K562 (cell line): ENCODE data around the gene NARF. TPM values are rescaled to one million over a fixed set of nuclear protein-coding genes. Genes with fewer than 3 reads are reported as not detected.

Experiments used
- ADNP ChIP-seq: fragments of 200-800 bp; sonication (Bioruptor generic); IDR thresholded peaks from 2 replicates; pipeline ENCODE4 v1.6.1; 2016; ENCODE audit warnings: missing genetic modification characterization, missing compliant biosample characterization
- AFF1 ChIP-seq, 2 experiments: fragments of 450-650 bp; IDR thresholded peaks; 2 replicates each; pipeline ENCODE4 v1.6.1; 2018; ENCODE audit warnings: mild to moderate bottlenecking in 2 of 2, low read depth in 1 of 2; ENCODE audit not compliant: partially characterized antibody in 2 of 2
- NFYB ChIP-seq: IDR thresholded peaks from 2 replicates; pipeline ENCODE4 v1.6.1; 2011; ENCODE audit warnings: mild to moderate bottlenecking, moderate library complexity; ENCODE audit not compliant: insufficient read length; ENCODE audit errors: extremely low read depth
- ZBTB17 ChIP-seq: fragments of 450-650 bp; formaldehyde crosslinking; IDR thresholded peaks from 2 replicates; pipeline ENCODE4 v1.4.0; 2020; ENCODE audit warnings: mild to moderate bottlenecking
- ZNF639 ChIP-seq, 2 experiments: fragments of 200-800 bp in 1 of 2; sonication (Bioruptor generic) in 1 of 2; sonication (generic) in 1 of 2; formaldehyde crosslinking in 1 of 2; IDR thresholded peaks in 1 of 2; conservative IDR thresholded peaks in 1 of 2; 2 replicates each; pipeline versions ENCODE4 v1.5.0 to v1.6.1; 2016 to 2020; ENCODE audit warnings: missing compliant biosample characterization in 1 of 2, missing genetic modification characterization in 1 of 2, missing genetic modification reagents in 1 of 2
- polyA plus RNA-seq, 8 experiments: library from polyadenylated mRNA; depleted of rRNA in 4 of 8; stranded (reverse) in 5 of 8; unstranded in 3 of 8; fragments of >200 nt; fragmentation: Nextera tagmentation in 2 of 8; fragmentation: Illumina TruSeq in 1 of 8; extraction: Ambion mirVana in 2 of 8; extraction: Trizol in 1 of 8; gene quantifications; 2 replicates each; pipeline versions ENCODE4 v1.2.1 to v1.2.3, GENCODE V29; 2011 to 2014; ENCODE audit warnings: inconsistent platforms in 1 of 8, missing spikeins in 1 of 8
- total RNA-seq, 7 experiments: library from RNA; depleted of rRNA in 6 of 7; stranded (reverse); fragments of >200 nt in 6 of 7; fragmentation: Illumina TruSeq in 2 of 7; extraction: Trizol in 2 of 7; gene quantifications; 2 replicates each; pipeline versions ENCODE4 v1.2.1 to v1.2.3, GENCODE V29; 2011 to 2021; ENCODE audit warnings: low replicate concordance in 1 of 7

NARF gene
- total and polyA plus RNA-seq, 9 of the 15 experiments (the other 6 are each of a cell fraction or from before 2014, with no cell fraction given), result 60.4 to 423 (median 132) TPM

DNA sequence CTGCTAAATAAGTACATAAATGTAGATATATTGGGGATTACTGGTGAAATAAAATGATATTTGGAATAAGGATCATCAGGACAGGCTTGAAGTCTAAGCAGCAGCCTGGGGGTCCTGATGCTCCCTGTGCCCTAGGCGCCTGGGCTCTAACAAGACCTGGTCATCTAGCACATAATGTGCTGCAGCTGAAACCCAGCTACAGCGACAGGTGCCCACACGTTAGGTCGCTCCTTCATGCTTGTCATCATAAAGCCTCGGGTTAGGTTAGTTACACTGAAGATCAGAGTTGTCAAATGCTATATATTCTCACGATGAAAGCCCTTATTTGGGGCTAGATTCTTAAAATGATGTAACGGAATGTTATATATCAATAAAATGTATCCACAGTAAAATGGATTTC, 11.5 kb downstream of the NARF start (continued):
- TF ChIP-seq AFF1 (IDR thresholded peaks at IDR 0.05; ENCODE audit: low read depth in 1 of 2, partially characterized antibody in 2 of 2), result no peak
- no peak for TF ChIP-seq ADNP (tag)
- TF ChIP-seq ZBTB17 (CRISPR knock-in tag), result no peak
- TF ChIP-seq NFYB, result no peak
- TF ChIP-seq ZNF639 (CRISPR knock-in tag; conservative IDR thresholded peaks at IDR 0.05 in 1 of 2, IDR thresholded peaks at IDR 0.05 in 1 of 2), result no peak
